Neuronal stem cell (in vitro differentiated cells): Measurements from ENCODE around the gene ARHGEF16.

Source experiments
- DNase-seq: peaks from one replicate; pipeline ENCODE4 v3.0.0-alpha.2; 2013; ENCODE audit warnings: low spot score
- H2AFZ ChIP-seq: one replicate; pipeline ENCODE4 v1.6.1; 2013; ENCODE audit warnings: mild to moderate bottlenecking, low read length, inconsistent platforms
- H2AK5ac ChIP-seq: 2 replicates; pipeline ENCODE4 v1.6.1; 2013; ENCODE audit warnings: low read depth, mild to moderate bottlenecking, inconsistent platforms, low read length, moderate library complexity, mixed read lengths
- H2BK120ac ChIP-seq: 2 replicates; pipeline ENCODE4 v1.6.1; 2013; ENCODE audit warnings: low read depth, mild to moderate bottlenecking, inconsistent platforms, low read length, moderate library complexity, mixed read lengths
- H2BK12ac ChIP-seq: one replicate; pipeline ENCODE4 v1.6.1; 2013; ENCODE audit warnings: low read length, inconsistent platforms
- H2BK15ac ChIP-seq: 2 replicates; pipeline ENCODE4 v1.6.1; 2013; ENCODE audit warnings: mild to moderate bottlenecking, low read length, inconsistent platforms, mixed read lengths
- H2BK5ac ChIP-seq: one replicate; pipeline ENCODE4 v1.6.1; 2013; ENCODE audit warnings: inconsistent platforms, mild to moderate bottlenecking, low read length, moderate library complexity
- H3K14ac ChIP-seq: one replicate; pipeline ENCODE4 v1.6.1; 2013; ENCODE audit warnings: low read length, inconsistent platforms
- H3K18ac ChIP-seq: 2 replicates; pipeline ENCODE4 v1.6.1; 2013; ENCODE audit warnings: low read length, inconsistent platforms
- H3K23ac ChIP-seq: 2 replicates; pipeline ENCODE4 v1.6.1; 2013; ENCODE audit warnings: low read depth, mild to moderate bottlenecking, mixed read lengths, low read length, inconsistent platforms; ENCODE audit not compliant: poor library complexity
- H3K27ac ChIP-seq: replicated peaks from 3 replicates; pipeline ENCODE4 v1.5.1; 2013; ENCODE audit warnings: low read length, inconsistent platforms
- H3K27me3 ChIP-seq, 3 experiments: 2 replicates each; pipeline ENCODE4 v1.6.1; 2013; ENCODE audit warnings: low read length in 3 of 3, mild to moderate bottlenecking in 2 of 3, inconsistent platforms in 1 of 3, low read depth in 1 of 3, mixed read lengths in 1 of 3, moderate library complexity in 1 of 3; ENCODE audit not compliant: control insufficient read depth in 3 of 3, insufficient read depth in 3 of 3
- H3K36me3 ChIP-seq, 2 donors: replicated peaks in 1 of 2; 2 replicates each; pipeline ENCODE4 v1.6.1; 2013; ENCODE audit warnings: low read length in 2 of 2; ENCODE audit not compliant: control insufficient read depth in 2 of 2, insufficient read depth in 2 of 2
- H3K4ac ChIP-seq: 2 replicates; pipeline ENCODE4 v1.6.1; 2013; ENCODE audit warnings: inconsistent platforms, mild to moderate bottlenecking, low read length, moderate library complexity
- H3K4me1 ChIP-seq, 2 donors: 1 replicate in 1 of 2; 2 replicates in 1 of 2; pipeline ENCODE4 v1.6.1; 2013; ENCODE audit warnings: low read length in 2 of 2, low read depth in 1 of 2; ENCODE audit not compliant: control insufficient read depth in 2 of 2, insufficient read depth in 1 of 2
- H3K4me2 ChIP-seq: one replicate; pipeline ENCODE4 v1.6.1; 2013; ENCODE audit warnings: mild to moderate bottlenecking, low read length, inconsistent platforms; ENCODE audit not compliant: insufficient read depth, poor library complexity, severe bottlenecking
- H3K4me3 ChIP-seq, 2 donors: 2 replicates each; pipeline ENCODE4 v1.5.1; 2013; ENCODE audit warnings: low read length in 2 of 2, mild to moderate bottlenecking in 2 of 2, inconsistent platforms in 1 of 2, moderate library complexity in 1 of 2
- H3K79me1 ChIP-seq: one replicate; pipeline ENCODE4 v1.6.1; 2013; ENCODE audit warnings: low read depth, mild to moderate bottlenecking, inconsistent platforms, low read length, moderate library complexity
- H3K9ac ChIP-seq: one replicate; pipeline ENCODE4 v1.6.1; 2013; ENCODE audit warnings: mild to moderate bottlenecking, low read depth, low read length, inconsistent platforms; ENCODE audit not compliant: poor library complexity
- H3K9me3 ChIP-seq, 2 donors: replicated peaks in 1 of 2; 2 replicates each; pipeline versions ENCODE3 to v1.6.1; 2013; ENCODE audit warnings: low read length in 2 of 2, mild to moderate bottlenecking in 2 of 2, inconsistent platforms in 1 of 2, low read depth in 1 of 2, mixed read lengths in 1 of 2, moderate library complexity in 1 of 2; ENCODE audit not compliant: control insufficient read depth in 2 of 2, insufficient read depth in 1 of 2
- H4K8ac ChIP-seq: one replicate; pipeline ENCODE4 v1.6.1; 2013; ENCODE audit warnings: low read depth, mild to moderate bottlenecking, inconsistent platforms, low read length, moderate library complexity
- H4K91ac ChIP-seq: one replicate; pipeline ENCODE4 v1.6.1; 2013; ENCODE audit warnings: low read length, low read depth, mild to moderate bottlenecking, inconsistent platforms; ENCODE audit not compliant: poor library complexity
- WGBS, 2 donors: extraction: QIAGEN DNeasy Blood & Tissue Kit; methylation state at CpG; one replicate each; pipeline ENCODE4 v1.1.7; 2013; ENCODE audit warnings: missing lambda C conversion rate in 2 of 2, mixed read lengths in 1 of 2; ENCODE audit not compliant: insufficient read length in 2 of 2, insufficient replicate concordance in 1 of 2; ENCODE audit errors: extremely low coverage in 2 of 2; 5-methylcytosine and 5-hydroxymethylcytosine counted together

Gene ARHGEF16

GRCh38 chr1:3496916-3497315 is 42.5 kb downstream of the ARHGEF16 start:
- H4K8ac ChIP-seq = no peak overlapping the region
- no peak overlapping the region for H3K27ac ChIP-seq
- no peak overlapping the region for H4K91ac ChIP-seq
- H3K36me3 ChIP-seq = peaks cover 0 to 3% of the 10 kb centered on the region in 2 donors
- H2BK5ac ChIP-seq = no peak overlapping the region
- no peak overlapping the region for H3K4me2 ChIP-seq
- no peak overlapping the region for H3K4me3 ChIP-seq
- DNase-seq = no peak
- peak overlapping the region; percentile 28 for H2AK5ac ChIP-seq
- peak overlapping the region; percentile 38 for H3K14ac ChIP-seq
- peak overlapping the region; percentile 43 for H3K23ac ChIP-seq
- no peak overlapping the region for H3K18ac ChIP-seq
- H2BK12ac ChIP-seq = peak overlapping the region; percentile 22
- no peak overlapping the region for H2BK15ac ChIP-seq
- WGBS, 2 donors = no CpG with 5 or more reads among the region's 20 CpGs
- no peaks in the 10 kb centered on the region for H3K9me3 ChIP-seq
- no peaks in the 10 kb centered on the region for H3K27me3 ChIP-seq
- H2BK120ac ChIP-seq = no peak overlapping the region
- H3K79me1 ChIP-seq = peaks cover 11% of the 10 kb centered on the region
- no peak overlapping the region for H2AFZ ChIP-seq
- no peak overlapping the region for H3K9ac ChIP-seq
- peaks cover 1 to 3% of the 10 kb centered on the region in 2 donors for H3K4me1 ChIP-seq
- no peak overlapping the region for H3K4ac ChIP-seq

- no peak overlapping the region for H3K4me3 ChIP-seq
- no peak overlapping the region for H4K91ac ChIP-seq
- DNase-seq = no peak
- no peak overlapping the region for H2BK12ac ChIP-seq
- H3K4me1 ChIP-seq = peaks cover 0 to 3% of the 10 kb centered on the region in 2 donors
- no peaks in the 10 kb centered on the region for H3K9me3 ChIP-seq
- no peak overlapping the region for H2AFZ ChIP-seq
- no peak overlapping the region for H2BK120ac ChIP-seq
- no peak overlapping the region for H4K8ac ChIP-seq
- no peak overlapping the region for H3K14ac ChIP-seq
- WGBS, 2 donors = no CpG with 5 or more reads among the region's 19 CpGs
- no peak overlapping the region for H2BK15ac ChIP-seq
- no peak overlapping the region for H3K4me2 ChIP-seq
- no peak overlapping the region for H3K4ac ChIP-seq
- no peak overlapping the region for H3K9ac ChIP-seq
- no peak overlapping the region for H3K27ac ChIP-seq
- H3K23ac ChIP-seq = peak overlapping the region; percentile 80
- H3K27me3 ChIP-seq = no peaks in the 10 kb centered on the region
- no peak overlapping the region for H2BK5ac ChIP-seq
- peaks cover 8% of the 10 kb centered on the region for H3K79me1 ChIP-seq
- no peak overlapping the region for H3K18ac ChIP-seq
- no peaks in the 10 kb centered on the region for H3K36me3 ChIP-seq
- H2AK5ac ChIP-seq = no peak overlapping the region
Observed at GRCh38 chr1:3497521-3497920, 43.1 kb downstream of the ARHGEF16 start.

GRCh38 chr1:3498246-3498930 is 43.9 kb downstream of the ARHGEF16 start:
- no CpG with 5 or more reads among the region's 26 CpGs for WGBS, 2 donors

GRCh38 chr1:3498986-3499385 is 44.5 kb downstream of the ARHGEF16 start:
- Histone ChIP-seq H3K14ac (peak overlapping the region; percentile 56), H4K8ac (no peak overlapping the region), H2AFZ (no peak overlapping the region), H2AK5ac (no peak overlapping the region), H2BK5ac (peak overlapping the region; percentile 48), H4K91ac (no peak overlapping the region), H3K36me3 (no peaks in the 10 kb centered on the region), H3K27me3 (no peaks in the 10 kb centered on the region), H3K9me3 (no peaks in the 10 kb centered on the region), H2BK12ac (no peak overlapping the region), H3K4ac (no peak overlapping the region), H2BK15ac (no peak overlapping the region), H3K18ac (no peak overlapping the region), H3K9ac (no peak overlapping the region), H3K23ac (peak overlapping the region; percentile 65), H3K4me3 (no peak overlapping the region), H2BK120ac (no peak overlapping the region), H3K27ac (no peak overlapping the region), H3K79me1 (peaks cover 7% of the 10 kb centered on the region), H3K4me1 (peaks cover 0 to 3% of the 10 kb centered on the region in 2 donors), H3K4me2 (no peak overlapping the region)
- no CpG with 5 or more reads among the region's 8 CpGs for WGBS, 2 donors
- DNase-seq = no peak

More at GRCh38 chr1:3498246-3498930, 43.9 kb downstream of the ARHGEF16 start:
- no peak overlapping the region for H2AK5ac ChIP-seq
- H3K18ac ChIP-seq = peak overlapping the region; percentile 48
- no peaks in the 10 kb centered on the region for H3K27me3 ChIP-seq
- peak overlapping the region; percentile 48 for H2BK5ac ChIP-seq
- H3K4me2 ChIP-seq = no peak overlapping the region
- H3K79me1 ChIP-seq = peaks cover 7% of the 10 kb centered on the region
- no peak overlapping the region for H3K4ac ChIP-seq
- DNase-seq = no peak
- H3K23ac ChIP-seq = no peak overlapping the region
- H3K14ac ChIP-seq = peak overlapping the region; percentile 56
- peak overlapping the region; percentile 60 for H3K9ac ChIP-seq
- peaks cover 0 to 3% of the 10 kb centered on the region in 2 donors for H3K4me1 ChIP-seq
- no peak overlapping the region for H3K27ac ChIP-seq
- H2BK15ac ChIP-seq = no peak overlapping the region
- no peak overlapping the region for H4K8ac ChIP-seq
- H3K9me3 ChIP-seq = no peaks in the 10 kb centered on the region
- H2BK12ac ChIP-seq = peak overlapping the region; percentile 22
- H4K91ac ChIP-seq = no peak overlapping the region
- no peaks in the 10 kb centered on the region for H3K36me3 ChIP-seq
- H2AFZ ChIP-seq = no peak overlapping the region
- H2BK120ac ChIP-seq = no peak overlapping the region
- H3K4me3 ChIP-seq = no peak overlapping the region
